SU-DHL-6 (cell line): ENCODE measurements around the gene LRP1.

Experiments used
- EZH2phosphoT487 ChIP-seq: fragments of 200-600 bp; sonication (generic), shearing (Covaris generic); conservative IDR thresholded peaks from 2 replicates; pipeline ENCODE4 v1.6.1; 2018; ENCODE audit warnings: mild to moderate bottlenecking, antibody characterized with exemption, low read length, moderate library complexity, mixed read lengths
- TF ChIP-seq, protein P1 (sequence below): fragments of 200-600 bp; sonication (generic); IDR thresholded peaks from one replicate; pipeline ENCODE4 v1.5.1; 2017; ENCODE audit warnings: antibody characterized with exemption, mild to moderate bottlenecking, low read length, moderate library complexity; ENCODE audit not compliant: insufficient read depth, poor library complexity, severe bottlenecking

DNA sequence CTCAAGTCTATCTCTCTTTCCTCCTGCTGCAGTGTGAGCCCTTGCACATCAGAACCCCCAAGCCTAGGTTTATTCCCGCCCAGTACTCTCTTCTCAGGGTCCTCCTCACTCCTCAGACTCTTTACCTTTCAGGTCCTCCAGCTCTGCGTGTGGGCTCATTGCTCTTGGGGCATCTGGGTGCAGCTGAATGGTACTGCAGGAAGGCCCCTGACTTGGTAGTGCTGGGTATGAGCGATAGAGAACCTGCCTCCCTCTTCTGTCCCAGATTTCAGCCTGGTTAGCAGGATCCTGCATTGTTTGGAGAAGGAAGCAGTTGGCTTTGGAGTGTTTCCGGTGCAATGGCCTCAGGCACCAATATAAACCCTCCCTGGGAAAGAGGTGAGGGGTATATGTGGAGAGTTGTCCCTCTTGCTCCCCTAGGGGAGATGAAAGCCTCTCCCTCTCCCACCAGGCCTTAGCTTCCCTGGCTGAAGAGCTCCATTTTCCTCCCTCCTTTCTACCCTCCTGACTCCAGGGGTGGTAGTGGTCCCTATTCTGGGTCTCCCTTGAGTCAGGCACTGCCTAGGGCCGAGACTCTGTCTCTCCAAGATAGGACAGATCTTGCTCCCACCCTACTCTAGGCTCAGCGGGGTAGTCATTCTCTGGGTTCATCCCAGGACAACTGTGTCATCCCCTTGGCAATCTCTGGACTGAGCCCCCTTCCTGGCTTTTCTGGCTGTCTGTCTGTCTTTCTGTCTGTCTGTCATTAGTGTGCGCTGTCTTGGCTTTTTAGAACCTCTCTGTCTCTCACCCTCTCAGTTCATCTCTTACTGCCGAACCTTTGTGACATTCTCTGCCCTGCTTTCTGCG is 3.8 kb downstream of the LRP1 start:
- TF ChIP-seq, protein P1, sequence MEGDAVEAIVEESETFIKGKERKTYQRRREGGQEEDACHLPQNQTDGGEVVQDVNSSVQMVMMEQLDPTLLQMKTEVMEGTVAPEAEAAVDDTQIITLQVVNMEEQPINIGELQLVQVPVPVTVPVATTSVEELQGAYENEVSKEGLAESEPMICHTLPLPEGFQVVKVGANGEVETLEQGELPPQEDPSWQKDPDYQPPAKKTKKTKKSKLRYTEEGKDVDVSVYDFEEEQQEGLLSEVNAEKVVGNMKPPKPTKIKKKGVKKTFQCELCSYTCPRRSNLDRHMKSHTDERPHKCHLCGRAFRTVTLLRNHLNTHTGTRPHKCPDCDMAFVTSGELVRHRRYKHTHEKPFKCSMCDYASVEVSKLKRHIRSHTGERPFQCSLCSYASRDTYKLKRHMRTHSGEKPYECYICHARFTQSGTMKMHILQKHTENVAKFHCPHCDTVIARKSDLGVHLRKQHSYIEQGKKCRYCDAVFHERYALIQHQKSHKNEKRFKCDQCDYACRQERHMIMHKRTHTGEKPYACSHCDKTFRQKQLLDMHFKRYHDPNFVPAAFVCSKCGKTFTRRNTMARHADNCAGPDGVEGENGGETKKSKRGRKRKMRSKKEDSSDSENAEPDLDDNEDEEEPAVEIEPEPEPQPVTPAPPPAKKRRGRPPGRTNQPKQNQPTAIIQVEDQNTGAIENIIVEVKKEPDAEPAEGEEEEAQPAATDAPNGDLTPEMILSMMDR, result no peak
- TF ChIP-seq EZH2phosphoT487, result no peak
